IPS-15b (cell line): Measurements from ENCODE around the gene SPAG5.

Experiments
- H3K27me3 ChIP-seq: one replicate; pipeline ENCODE4 v1.6.1; 2013; ENCODE audit warnings: low read length; ENCODE audit not compliant: control insufficient read depth, insufficient read depth
- H3K36me3 ChIP-seq: one replicate; pipeline ENCODE4 v1.6.1; 2013; ENCODE audit warnings: low read length; ENCODE audit not compliant: control insufficient read depth, insufficient read depth
- H3K4me1 ChIP-seq: one replicate; pipeline ENCODE4 v1.6.1; 2013; ENCODE audit warnings: mild to moderate bottlenecking, low read length; ENCODE audit not compliant: control insufficient read depth, insufficient read depth
- H3K4me3 ChIP-seq: one replicate; pipeline ENCODE4 v1.5.1; 2013; ENCODE audit warnings: low read depth, low read length
- H3K9ac ChIP-seq: one replicate; pipeline ENCODE4 v1.6.1; 2013; ENCODE audit warnings: low read depth, mild to moderate bottlenecking, low read length
- H3K9me3 ChIP-seq: one replicate; pipeline ENCODE4 v1.6.1; 2013; ENCODE audit warnings: mild to moderate bottlenecking, low read length; ENCODE audit not compliant: control insufficient read depth, insufficient read depth

Gene SPAG5

GRCh38 chr17:28598799-28599310 is at the start of gene SPAG5:
TSS of gene SPAG5 (minus strand) at chr17:28599025. CDS start at chr17:28598946, 79 bp downstream.
- Histone ChIP-seq H3K9ac (peak within 1 kb of the TSS; percentile 97), H3K4me1 (peaks cover 4% of the 10 kb centered on the region), H3K27me3 (no peaks in the 10 kb centered on the region), H3K9me3 (no peaks in the 10 kb centered on the region), H3K4me3 (peak within 1 kb of the TSS; percentile 96), H3K36me3 (no peaks in the 10 kb centered on the region)

- Histone ChIP-seq H3K9me3 (no peaks in the 10 kb centered on the region), H3K4me3 (no peak overlapping the region), H3K36me3 (peaks cover 21% of the 10 kb centered on the region), H3K4me1 (peaks cover 3% of the 10 kb centered on the region), H3K27me3 (no peaks in the 10 kb centered on the region), H3K9ac (peak overlapping the region; percentile 70)
Observed at GRCh38 chr17:28646039-28646754, 47.4 kb upstream of the SPAG5 start.

GRCh38 chr17:28645576-28645939 is 46.7 kb upstream of the SPAG5 start:
- H3K4me1 ChIP-seq: peaks cover 3% of the 10 kb centered on the region
- peaks cover 19% of the 10 kb centered on the region for H3K36me3 ChIP-seq
- H3K27me3 ChIP-seq: no peaks in the 10 kb centered on the region
- H3K9ac ChIP-seq: peak overlapping the region; percentile 70
- no peaks in the 10 kb centered on the region for H3K9me3 ChIP-seq
- peak overlapping the region; percentile 84 for H3K4me3 ChIP-seq

- peak within 1 kb of the TSS; percentile 70 for H3K9ac ChIP-seq
- H3K27me3 ChIP-seq: no peaks in the 10 kb centered on the region
- H3K9me3 ChIP-seq: no peaks in the 10 kb centered on the region
- H3K4me3 ChIP-seq: peak within 1 kb of the TSS; percentile 95
- H3K36me3 ChIP-seq: peaks cover 19% of the 10 kb centered on the region
- peaks cover 3% of the 10 kb centered on the region for H3K4me1 ChIP-seq
Observed at GRCh38 chr17:28644787-28645575, 46.2 kb upstream of the SPAG5 start, which contains the start of gene BLTP2. TSS of gene BLTP2 (minus strand) at chr17:28645158. CDS start at chr17:28645056, 102 bp downstream.

- Histone ChIP-seq H3K9me3 (no peaks in the 10 kb centered on the region), H3K4me1 (peaks cover 3% of the 10 kb centered on the region), H3K4me3 (peak overlapping the region; percentile 95), H3K36me3 (peaks cover 26% of the 10 kb centered on the region), H3K9ac (peak overlapping the region; percentile 67), H3K27me3 (no peaks in the 10 kb centered on the region)
Observed at GRCh38 chr17:28643983-28644786, 45.4 kb upstream of the SPAG5 start.

GRCh38 chr17:28641579-28641978 is 42.8 kb upstream of the SPAG5 start:
- Histone ChIP-seq H3K9ac (no peak overlapping the region), H3K4me1 (peaks cover 3% of the 10 kb centered on the region), H3K27me3 (no peaks in the 10 kb centered on the region), H3K4me3 (no peak overlapping the region), H3K9me3 (no peaks in the 10 kb centered on the region), H3K36me3 (peaks cover 43% of the 10 kb centered on the region)

- Histone ChIP-seq H3K27me3 (no peaks in the 10 kb centered on the region), H3K9ac (no peak overlapping the region), H3K9me3 (no peaks in the 10 kb centered on the region), H3K36me3 (peaks cover 78% of the 10 kb centered on the region), H3K4me1 (no peaks in the 10 kb centered on the region), H3K4me3 (no peak overlapping the region)
Observed at GRCh38 chr17:28635506-28635905, 36.7 kb upstream of the SPAG5 start.

GRCh38 chr17:28634206-28634865 is 35.5 kb upstream of the SPAG5 start:
- H3K4me3 ChIP-seq: no peak overlapping the region
- H3K9me3 ChIP-seq: no peaks in the 10 kb centered on the region
- no peaks in the 10 kb centered on the region for H3K27me3 ChIP-seq
- H3K36me3 ChIP-seq: peaks cover 80% of the 10 kb centered on the region
- H3K4me1 ChIP-seq: no peaks in the 10 kb centered on the region
- H3K9ac ChIP-seq: no peak overlapping the region

GRCh38 chr17:28626818-28627217 is 28.0 kb upstream of the SPAG5 start:
- H3K27me3 ChIP-seq: no peaks in the 10 kb centered on the region
- no peak overlapping the region for H3K4me3 ChIP-seq
- no peaks in the 10 kb centered on the region for H3K9me3 ChIP-seq
- no peaks in the 10 kb centered on the region for H3K4me1 ChIP-seq
- peaks cover 44% of the 10 kb centered on the region for H3K36me3 ChIP-seq
- H3K9ac ChIP-seq: no peak overlapping the region

- Histone ChIP-seq H3K9ac (no peak overlapping the region), H3K27me3 (no peaks in the 10 kb centered on the region), H3K36me3 (peaks cover 43% of the 10 kb centered on the region), H3K4me1 (no peaks in the 10 kb centered on the region), H3K4me3 (no peak overlapping the region), H3K9me3 (no peaks in the 10 kb centered on the region)
Observed at GRCh38 chr17:28624148-28624547, 25.3 kb upstream of the SPAG5 start.

- H3K4me1 ChIP-seq: no peaks in the 10 kb centered on the region
- peaks cover 48% of the 10 kb centered on the region for H3K36me3 ChIP-seq
- H3K9me3 ChIP-seq: no peaks in the 10 kb centered on the region
- H3K27me3 ChIP-seq: no peaks in the 10 kb centered on the region
- no peak overlapping the region for H3K4me3 ChIP-seq
- no peak overlapping the region for H3K9ac ChIP-seq
Observed at GRCh38 chr17:28623696-28624095, 24.9 kb upstream of the SPAG5 start.
